Caki2 (cell line): Measurements from ENCODE around the gene SURF2. TPM values are rescaled to one million over a fixed set of nuclear protein-coding genes. Genes with fewer than 3 reads are reported as not detected.

Experiments used
- DNase-seq: peaks from one replicate; pipeline ENCODE4 v3.0.0-alpha.2; 2015; ENCODE audit warnings: low read depth
- in situ Hi-C: cut with HindIII; loops from 2 replicates; pipeline ENCODE4 v1.10.0; 2016; ENCODE audit warnings: low sequenced_read_pairs, low pct_unique_long_range_greater_than_20kb, mixed read lengths
- total RNA-seq: library from RNA; depleted of rRNA; stranded (reverse); fragments of >200 nt; shearing (Covaris generic); gene quantifications from 2 replicates; pipeline ENCODE4 v1.2.3, GENCODE V29; 2014; ENCODE audit warnings: low replicate concordance

The SURF2 gene
- total RNA-seq, 1 experiment from 2014 or later = 26.0 TPM

- DNase-seq = no peak
- in situ Hi-C loops = no loop called here
Measured at GRCh38 chr9:133349965-133350616, 6.3 kb upstream of the SURF2 start.

GRCh38 chr9:133351526-133351907 is 4.8 kb upstream of the SURF2 start:
- in situ Hi-C loops = no loop called here
- no peak for DNase-seq

- no peak for DNase-seq
- in situ Hi-C loops = no loop called here
Measured at GRCh38 chr9:133351908-133352634, 4.3 kb upstream of the SURF2 start.

- in situ Hi-C loops = no loop called here
- DNase-seq = no peak
Measured at GRCh38 chr9:133352635-133353340, 3.6 kb upstream of the SURF2 start.

GRCh38 chr9:133353548-133353947 is 2.8 kb upstream of the SURF2 start:
- in situ Hi-C loops = no loop called here
- DNase-seq = no peak

GRCh38 chr9:133354766-133355165 is 1.6 kb upstream of the SURF2 start:
- in situ Hi-C loops = no loop called here
- DNase-seq = no peak

GRCh38 chr9:133355881-133356357 is 431 bp upstream of the SURF2 start:
- DNase-seq = no peak
- in situ Hi-C loops = no loop called here

GRCh38 chr9:133357656-133358055 is 1.3 kb downstream of the SURF2 start:
- no peak for DNase-seq
- in situ Hi-C loops = no loop called here

GRCh38 chr9:133359399-133360175 is 3.2 kb downstream of the SURF2 start:
- no peak for DNase-seq
- in situ Hi-C loops = no loop called here

GRCh38 chr9:133360400-133361393 is 4.3 kb downstream of the SURF2 start:
- DNase-seq = no peak
- in situ Hi-C loops = no loop called here

GRCh38 chr9:133361507-133362092 is 5.2 kb downstream of the SURF2 start:
- in situ Hi-C loops = no loop called here

GRCh38 chr9:133362359-133363044 is 6.2 kb downstream of the SURF2 start:
- in situ Hi-C loops = no loop called here
- DNase-seq = no peak

More at GRCh38 chr9:133361507-133362092, 5.2 kb downstream of the SURF2 start:
- no peak for DNase-seq

GRCh38 chr9:133366435-133366834 is 10.1 kb downstream of the SURF2 start:
- DNase-seq = no peak
- in situ Hi-C loops = no loop called here

- no peak for DNase-seq
- in situ Hi-C loops = no loop called here
Measured at GRCh38 chr9:133367221-133367620, 10.9 kb downstream of the SURF2 start.

GRCh38 chr9:133367778-133368177 is 11.4 kb downstream of the SURF2 start:
- no peak for DNase-seq
- in situ Hi-C loops = no loop called here

- DNase-seq = no peak
- in situ Hi-C loops = no loop called here
Measured at GRCh38 chr9:133368249-133368881, 12.0 kb downstream of the SURF2 start.
